HG03066 (cell line): ENCODE results near the gene PKHD1.

Experiments
- ATAC-seq: cut with Tn5 transposase; IDR thresholded peaks from one replicate; pipeline ENCODE4 v1.9.1; 2021; ENCODE audit warnings: low read depth; ENCODE audit not compliant: unreplicated experiment

Gene PKHD1

DNA sequence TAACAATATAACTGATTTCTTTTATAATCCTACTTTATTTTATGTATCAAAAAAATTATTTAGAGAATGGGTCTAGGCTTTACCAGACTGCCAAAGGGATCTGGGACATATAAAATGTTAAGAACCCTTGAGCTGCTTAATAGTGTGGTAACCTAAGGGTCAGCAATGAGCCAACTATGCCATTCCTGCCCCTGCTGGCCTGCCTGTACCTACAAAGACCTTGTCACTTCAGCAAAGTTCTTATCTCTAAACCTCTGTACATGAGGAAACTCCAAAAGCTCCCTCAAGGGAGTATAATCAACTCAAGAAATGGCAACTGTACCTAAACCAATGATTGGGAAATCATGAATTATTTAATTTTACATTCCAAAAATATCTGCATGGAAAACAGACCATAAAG is 266.9 kb downstream of the PKHD1 start:
- ATAC-seq: no peak

DNA sequence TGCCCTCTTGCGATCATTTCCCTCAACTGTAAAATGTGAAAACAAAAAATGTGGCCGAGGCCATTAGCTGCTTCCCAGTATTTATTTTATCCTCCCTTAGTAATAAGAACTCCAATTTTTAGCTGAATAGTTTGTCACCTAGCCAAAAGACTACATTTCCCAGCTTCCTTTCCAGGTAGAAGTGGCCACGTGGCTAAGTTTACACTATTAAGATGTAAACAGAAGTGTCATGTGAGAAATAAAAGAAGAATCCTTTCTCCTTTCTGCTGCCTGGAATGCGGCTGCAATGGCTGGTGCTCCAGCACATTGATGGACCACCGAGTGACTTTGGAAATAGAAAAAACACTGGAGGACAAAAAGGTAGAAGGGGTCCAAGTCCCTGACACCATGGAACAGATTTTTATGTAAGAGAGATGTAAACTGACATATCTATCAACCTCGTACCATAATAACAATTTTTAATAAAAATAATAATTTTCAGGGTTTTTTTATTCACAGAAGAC is 268.8 kb downstream of the PKHD1 start:
- no peak for ATAC-seq

DNA sequence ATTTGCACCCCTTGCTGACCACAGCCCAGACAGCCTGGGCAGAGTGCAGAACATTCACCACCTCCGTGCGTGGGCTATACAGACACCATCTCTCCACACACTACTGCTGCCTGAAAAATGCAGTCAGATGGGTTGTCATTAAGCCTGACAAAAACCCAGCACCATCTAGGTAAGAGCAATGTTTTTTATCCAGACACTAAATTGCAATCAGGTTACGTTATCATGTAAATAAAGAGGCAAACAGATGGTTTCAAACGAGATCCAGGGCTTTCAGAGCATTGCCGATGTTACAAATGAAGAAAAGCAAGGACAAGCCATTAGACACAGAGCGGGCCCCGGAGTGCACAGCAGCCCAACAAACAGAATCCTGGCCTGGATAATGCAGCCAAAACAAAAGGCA is 269.6 kb downstream of the PKHD1 start:
- ATAC-seq: no peak

DNA sequence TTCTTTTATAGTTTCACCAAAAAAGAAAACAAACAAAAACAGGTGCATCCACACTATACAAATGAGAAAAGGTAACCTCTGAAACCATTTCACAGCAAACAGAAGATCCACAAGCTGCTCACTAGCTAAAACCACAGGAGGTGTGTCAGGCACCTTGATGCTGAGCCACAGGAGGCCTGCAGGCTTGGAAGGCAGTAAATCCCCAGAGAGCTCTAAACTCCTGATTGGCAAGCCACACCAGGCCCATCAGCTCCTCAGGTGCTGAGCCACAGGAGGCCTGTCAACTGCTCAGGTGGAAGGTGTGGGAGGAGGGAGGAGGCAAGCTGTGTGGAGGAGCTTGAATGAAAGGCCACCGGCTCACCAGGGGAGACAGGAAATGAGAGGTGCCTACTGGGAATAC is 273.0 kb downstream of the PKHD1 start:
- no peak for ATAC-seq

DNA sequence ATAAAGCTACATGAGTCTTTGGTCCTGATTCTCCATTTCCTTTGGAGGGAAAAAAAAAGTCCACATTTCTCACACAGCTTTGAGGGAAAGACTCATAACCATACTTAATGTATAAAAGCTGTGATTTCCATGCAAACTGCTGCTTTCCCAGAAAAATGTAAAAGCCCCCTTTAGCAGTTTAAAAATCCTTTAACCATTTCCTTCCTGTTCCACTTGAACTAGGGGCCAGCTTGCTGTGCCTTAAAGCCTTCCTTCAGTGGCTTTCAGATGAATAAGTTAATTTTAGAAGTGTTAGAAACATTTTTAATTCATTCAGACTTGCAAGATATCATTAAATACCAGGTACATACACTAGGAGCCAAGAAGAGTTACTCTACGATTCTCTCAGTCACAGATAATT is 273.5 kb downstream of the PKHD1 start:
- ATAC-seq: no peak

DNA sequence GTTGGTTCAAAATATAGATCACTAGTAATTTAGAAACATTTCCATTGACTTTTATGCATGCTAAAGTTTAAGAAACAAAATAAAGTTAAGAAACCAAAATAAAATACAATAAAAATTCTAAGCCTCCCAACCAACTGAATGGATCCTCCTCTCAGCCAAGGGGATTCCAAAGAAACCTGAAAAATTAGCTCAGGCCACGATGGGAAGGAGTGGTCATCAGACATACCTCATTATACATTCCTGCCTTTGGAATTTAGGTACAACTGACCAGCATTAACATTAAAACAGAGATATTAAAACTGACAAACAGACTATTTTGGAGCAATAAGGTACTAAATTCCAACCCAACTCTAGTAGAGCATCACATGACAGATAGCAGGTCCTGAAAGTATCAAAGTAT is 275.2 kb downstream of the PKHD1 start:
- ATAC-seq: no peak

DNA sequence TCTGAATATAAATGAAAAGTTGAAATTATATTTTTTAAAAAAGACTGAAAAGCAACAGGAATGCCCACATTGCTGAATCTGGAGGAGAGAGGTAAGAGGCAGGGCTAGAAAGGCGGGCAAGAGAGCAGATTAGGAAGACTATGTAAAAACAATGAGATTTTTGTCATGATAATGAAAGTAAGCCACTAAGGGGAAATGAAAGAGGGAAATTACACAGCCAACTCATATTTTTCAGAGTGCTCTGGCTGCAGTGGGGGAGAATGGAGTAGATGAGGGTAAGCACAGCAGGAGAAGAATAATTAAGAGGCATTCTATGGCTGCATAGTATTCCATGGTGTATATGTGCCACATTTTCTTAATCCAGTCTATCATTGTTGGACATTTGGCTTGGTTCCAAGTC is 281.9 kb downstream of the PKHD1 start:
- ATAC-seq: peak; percentile 94

DNA sequence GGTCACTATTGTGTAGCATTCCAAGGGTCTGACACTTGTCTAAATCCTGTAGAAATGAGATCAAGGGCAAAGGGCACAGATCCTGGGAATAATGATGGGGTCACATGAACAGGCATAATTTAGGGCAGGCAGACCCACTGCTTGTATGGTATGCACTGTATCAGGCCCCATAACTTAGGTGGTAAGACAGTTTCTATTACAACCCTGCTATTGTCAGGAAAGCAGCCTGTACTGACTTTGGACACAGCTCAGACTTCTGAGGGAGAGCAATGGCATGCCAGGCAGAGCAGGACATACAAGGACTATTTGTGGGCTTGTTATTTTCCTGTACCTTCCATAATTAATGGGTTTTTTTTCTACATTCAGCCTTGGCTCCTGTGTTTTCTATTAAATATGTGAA is 286.8 kb downstream of the PKHD1 start:
- no peak for ATAC-seq

DNA sequence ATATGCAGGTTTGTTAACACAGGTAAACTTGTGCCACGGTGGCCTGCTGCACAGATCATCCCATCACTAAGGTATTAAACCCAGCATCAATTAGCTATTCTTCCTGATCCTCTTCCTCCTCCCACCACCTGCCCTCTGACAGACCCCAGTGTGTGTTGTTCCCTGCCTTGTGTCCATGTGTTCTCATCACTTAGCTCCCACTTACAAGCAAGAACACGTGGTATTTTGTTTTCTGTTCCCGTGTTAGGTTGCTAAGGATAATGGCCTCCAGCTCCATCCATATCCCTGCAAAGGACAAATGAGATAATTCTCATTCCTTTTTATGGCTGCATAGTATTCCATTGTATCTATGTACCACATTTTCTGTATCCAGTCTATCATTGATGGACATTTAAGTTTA is 294.0 kb downstream of the PKHD1 start:
- ATAC-seq: no peak

DNA sequence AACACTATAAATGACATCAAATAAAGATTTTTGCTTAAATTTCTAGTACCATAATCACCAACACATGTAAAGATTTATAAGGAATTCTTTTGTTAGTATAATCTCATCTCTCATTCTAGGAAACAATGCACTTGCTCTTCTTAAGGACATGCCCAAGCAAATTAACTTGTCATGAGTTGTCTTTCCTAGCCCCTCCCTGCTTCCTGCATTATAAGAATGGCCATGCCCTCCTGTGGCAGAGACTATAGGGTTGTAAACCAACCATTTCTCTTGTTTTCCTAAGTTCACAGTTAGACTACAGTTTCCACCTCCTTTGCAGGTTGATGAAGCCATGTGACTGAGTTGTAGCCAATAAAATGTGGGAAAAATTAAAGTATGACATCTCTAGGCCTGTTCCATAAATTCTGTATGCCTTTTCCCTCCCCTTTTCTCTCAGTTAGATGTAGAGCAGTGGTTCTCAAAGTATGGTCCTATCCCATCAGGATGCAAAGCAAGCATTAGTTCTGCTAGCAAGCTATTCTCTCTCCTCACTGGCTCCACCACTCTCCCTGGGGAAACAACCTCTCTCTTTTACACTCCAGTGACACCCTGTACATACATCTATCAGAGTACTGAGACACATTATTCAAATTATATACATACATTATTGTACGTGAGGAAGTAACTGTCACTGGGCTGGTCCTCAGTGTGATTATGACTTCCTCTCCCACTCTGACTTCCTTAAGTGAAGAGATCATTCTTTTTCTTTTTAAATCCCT is 295.0 kb downstream of the PKHD1 start:
- ATAC-seq: no peak

DNA sequence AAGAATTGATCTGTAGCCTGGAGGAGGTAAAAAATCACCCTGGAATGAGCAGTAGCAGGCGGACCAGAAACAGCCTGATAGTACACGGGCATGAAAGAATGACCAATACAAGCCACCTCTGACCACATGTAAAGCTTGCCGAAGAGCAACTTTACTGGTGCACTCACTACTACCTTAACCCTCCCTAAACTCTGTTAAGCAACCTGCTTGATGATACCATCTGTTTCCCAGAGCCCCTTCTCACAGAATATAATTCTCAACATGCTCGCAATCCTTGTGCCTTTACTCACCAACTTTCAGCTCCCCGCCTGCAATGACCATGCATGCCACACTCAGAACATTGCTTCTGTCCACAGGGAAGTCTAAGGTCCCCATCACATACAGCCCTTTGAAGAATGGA is 296.5 kb downstream of the PKHD1 start:
- ATAC-seq: no peak

DNA sequence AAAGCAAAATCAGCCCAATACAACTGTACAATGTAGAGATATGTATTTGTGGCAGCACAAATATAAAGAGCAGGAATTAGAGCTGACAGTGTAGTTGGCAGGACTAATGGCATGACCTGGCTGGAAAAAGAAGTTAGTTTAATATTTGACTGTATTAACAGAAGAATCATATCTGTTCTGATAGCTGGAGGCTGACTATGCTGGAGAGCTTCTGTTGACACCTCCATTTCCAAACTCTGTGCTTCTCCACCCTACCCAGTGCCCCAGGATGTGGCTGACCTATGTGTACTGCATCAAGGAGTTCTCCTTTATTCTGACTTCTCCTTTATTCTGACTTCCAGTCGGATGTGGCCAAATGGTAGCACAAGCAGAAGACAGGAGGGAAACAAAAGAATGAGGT is 299.3 kb downstream of the PKHD1 start:
- ATAC-seq: no peak

DNA sequence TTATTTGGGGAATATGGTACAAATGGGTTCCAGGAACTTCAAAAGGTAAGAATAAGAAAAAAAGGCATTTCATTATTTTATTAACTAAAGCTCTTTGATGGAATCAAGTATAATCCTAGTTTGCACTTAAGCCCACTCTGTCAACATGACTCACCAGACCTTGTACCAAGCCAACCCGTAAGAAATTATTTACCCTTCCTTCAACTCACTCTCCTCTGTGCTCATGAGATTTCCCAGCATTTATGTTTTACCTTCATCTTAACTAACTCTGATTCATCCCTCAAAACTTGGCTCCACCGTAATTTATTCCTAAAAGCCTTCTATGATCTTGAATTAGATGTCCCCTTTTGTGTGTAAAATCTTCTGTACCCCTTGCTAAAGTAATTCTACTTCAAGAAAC is 308.7 kb downstream of the PKHD1 start:
- no peak for ATAC-seq

DNA sequence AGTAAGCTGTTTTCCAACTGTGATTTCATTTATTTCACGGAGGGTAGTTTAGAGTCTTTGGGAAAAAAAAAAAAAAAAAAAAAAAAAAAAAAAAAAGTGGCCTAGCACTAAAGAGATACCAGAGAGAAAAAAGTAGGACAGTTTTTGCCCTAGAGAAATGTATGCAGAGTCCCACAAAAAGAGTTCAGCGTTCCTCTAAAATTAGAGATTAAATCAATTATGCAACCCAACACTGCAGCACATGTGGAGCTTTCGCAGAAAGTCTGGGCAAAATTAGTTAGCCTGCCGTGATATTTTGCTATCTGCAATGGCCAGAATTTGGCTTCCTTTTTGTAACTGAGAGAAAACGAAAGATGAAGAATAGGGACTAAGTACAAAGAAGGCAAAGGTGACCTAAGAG is 309.8 kb downstream of the PKHD1 start:
- no peak for ATAC-seq

DNA sequence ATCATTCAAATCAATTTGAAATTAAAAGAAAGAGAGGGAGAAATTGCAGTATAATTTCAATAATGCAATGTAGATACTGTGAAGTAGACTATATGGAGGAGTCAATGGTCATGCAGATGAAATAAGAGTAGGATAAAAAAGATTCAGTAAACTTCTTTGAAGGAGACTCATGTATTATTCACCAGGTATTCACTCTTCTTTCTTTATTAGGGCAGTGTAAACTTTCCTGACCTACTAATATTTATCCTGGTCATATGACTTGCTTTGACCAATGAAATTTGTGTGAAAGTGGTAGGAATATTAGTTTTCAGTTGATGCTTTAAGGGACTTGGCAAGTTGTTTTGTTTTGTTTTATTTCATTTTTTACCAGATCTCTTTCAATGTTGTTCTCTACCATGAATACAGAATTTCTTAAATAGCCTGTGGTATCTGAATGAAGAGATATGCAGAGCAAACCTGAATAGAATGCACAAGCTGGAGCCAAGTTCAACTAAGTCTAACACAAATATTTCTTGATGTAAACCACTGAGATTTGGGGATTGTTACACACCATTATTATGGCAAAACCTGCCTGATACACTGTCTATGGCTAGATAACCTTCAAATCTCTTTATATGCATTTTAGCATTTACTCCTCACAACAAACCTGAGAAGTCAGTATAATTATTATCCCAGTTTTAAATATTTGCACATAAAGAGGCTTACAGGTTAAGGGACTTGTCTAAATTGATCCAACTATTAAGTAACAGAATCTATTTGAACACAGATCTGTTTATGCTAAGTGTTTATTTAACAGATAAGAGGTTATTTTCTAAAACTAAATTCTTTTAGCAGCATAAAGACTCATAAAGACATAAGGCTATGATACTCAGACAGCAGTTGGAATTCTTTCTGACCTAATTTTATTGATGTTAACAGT is 311.2 kb downstream of the PKHD1 start:
- no peak for ATAC-seq

DNA sequence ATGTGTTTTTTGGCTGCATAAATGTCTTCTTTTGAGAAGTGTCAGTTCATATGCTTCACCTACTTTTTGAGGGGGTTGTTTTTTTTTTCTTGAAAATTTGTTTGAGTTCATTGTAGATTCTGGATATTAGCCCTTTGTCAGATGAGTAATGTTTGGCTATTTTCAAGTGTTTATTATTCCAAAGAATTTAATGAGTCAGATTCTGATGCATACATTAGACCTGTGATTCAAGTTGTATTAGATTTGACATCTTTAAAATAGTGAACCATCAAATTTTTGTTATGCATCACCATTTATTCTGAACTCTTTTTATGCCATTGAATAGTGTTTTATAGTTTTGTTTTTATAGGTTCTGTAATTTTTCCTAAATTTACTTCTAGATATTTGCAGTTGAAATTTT is 319.3 kb downstream of the PKHD1 start:
- ATAC-seq: no peak

DNA sequence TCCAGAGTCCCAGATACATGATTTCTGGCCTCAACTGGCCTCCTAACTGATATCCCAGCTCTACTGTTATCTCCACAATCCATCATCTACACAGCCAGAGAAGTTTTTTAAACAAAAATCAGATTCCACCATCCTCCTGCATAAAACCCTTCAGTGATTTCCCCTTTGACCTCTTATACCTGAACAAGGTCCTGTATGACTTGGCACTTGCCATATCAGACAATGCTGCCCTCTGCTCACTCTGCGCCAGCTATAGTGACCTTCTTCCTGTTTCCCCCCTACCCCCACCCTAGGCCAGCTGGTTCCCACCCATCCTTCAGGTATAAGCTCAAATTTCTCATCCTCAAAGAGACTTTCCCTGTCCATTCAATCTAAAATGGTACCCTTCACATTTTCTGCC is 322.2 kb downstream of the PKHD1 start:
- no peak for ATAC-seq

DNA sequence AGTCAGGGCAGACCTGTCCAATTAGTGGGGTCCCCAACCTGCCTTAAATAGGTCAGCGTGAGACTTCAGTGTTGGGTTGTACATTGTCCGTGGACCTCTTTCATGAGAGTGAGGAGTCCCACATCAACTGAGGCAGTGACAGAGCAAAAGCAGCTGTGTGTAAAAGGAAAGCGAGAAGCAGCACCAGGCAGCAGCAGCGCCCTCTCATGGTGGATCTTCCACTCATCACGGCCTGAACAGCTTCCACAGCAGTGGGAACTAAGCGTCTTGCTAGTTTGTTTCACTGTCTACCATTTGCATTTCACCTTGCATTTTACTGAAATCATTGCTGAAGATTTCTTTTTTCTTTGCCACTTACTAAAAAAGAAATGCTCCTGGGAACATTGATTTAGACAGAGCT is 333.8 kb downstream of the PKHD1 start:
- ATAC-seq: no peak

DNA sequence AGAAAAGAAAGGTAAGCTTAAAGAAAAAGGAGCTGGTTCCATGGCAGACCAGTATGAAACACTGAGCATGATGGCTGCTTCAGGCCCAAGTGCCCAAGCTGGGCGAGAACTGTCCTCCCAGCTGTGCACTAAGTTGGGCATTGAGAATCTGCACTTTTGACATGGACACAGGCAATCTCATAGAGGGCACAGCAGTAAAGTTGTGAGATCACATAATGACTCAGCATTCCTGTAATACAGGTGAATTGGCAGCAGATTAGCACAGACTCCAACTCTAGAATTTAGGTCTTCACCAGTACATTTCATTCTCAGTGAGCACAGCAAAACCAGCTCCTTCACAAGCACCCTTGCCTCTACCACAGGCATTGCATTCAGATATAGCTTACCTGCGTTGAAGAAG is 343.4 kb downstream of the PKHD1 start:
- no peak for ATAC-seq

DNA sequence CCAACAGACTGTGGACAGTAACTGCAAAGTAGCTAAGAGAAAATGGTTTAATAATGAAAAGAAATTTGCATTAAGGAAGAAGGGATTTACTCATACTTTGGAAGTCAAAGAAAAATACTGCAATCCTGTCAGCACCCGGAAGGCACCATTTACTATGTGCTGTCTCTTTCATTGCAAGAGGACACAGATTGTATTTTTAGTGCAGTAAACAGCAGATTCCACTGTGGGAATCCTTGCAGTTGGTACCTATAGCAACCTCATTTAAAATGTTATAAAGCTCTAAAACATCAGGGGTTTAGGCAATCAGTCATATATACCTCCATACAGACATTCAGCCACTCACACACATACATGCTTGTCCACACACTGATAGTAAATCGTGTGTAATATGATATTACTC is 346.8 kb downstream of the PKHD1 start:
- no peak for ATAC-seq

DNA sequence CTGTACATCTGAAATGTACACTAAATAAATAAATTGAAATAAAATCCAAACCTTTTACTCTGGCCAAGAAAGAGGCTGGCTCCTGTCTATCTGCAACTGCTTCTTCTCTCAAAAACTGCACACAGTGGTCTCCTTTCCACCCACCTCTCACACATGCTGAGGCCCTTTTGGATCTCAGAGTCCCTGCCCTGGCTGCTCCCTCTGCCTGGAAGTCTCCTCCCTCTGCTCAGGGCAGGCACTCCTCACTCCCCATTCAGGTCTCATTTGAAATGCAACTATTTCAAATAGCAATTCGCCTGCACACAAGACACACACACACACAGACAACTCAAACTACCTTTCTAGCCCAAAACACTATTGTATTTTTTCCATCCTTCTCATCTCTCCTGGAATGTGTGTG is 348.8 kb downstream of the PKHD1 start:
- no peak for ATAC-seq
